Coronary artery (tissue), 2 donors: ENCODE results near the gene DSCAM.

Experiments
- DNase-seq: peaks from one replicate; pipeline ENCODE4 v3.0.0-alpha.2; 2017; ENCODE audit warnings: low spot score
- H3K27ac ChIP-seq, 2 donors: fragments of 200-600 bp; sonication (generic); one replicate each; pipeline ENCODE4 v1.5.1; 2016 to 2019
- H3K4me3 ChIP-seq: fragments of 200-600 bp; sonication (generic); 2 replicates; pipeline ENCODE4 v1.5.1; 2016; ENCODE audit warnings: mild to moderate bottlenecking, moderate library complexity
- CTCF ChIP-seq: fragments of 200-600 bp; sonication (generic); IDR thresholded peaks from one replicate; pipeline ENCODE4 v1.5.1; 2019; ENCODE audit warnings: antibody characterized with exemption

Gene DSCAM

GRCh38 chr21:40577285-40578043, 269.5 kb downstream of the DSCAM start:
- no peak for TF ChIP-seq CTCF
- Histone ChIP-seq H3K4me3 (no peak overlapping the region), H3K27ac (no peak overlapping the region)
- no peak for DNase-seq

GRCh38 chr21:40575976-40576375, 271.0 kb downstream of the DSCAM start:
- TF ChIP-seq CTCF = no peak
- Histone ChIP-seq H3K4me3 (no peak overlapping the region), H3K27ac (no peak overlapping the region)
- no peak for DNase-seq

GRCh38 chr21:40569357-40569756, 277.6 kb downstream of the DSCAM start:
- no peak for DNase-seq
- TF ChIP-seq CTCF = no peak
- Histone ChIP-seq H3K4me3 (no peak overlapping the region), H3K27ac (no peak overlapping the region)

- Histone ChIP-seq H3K4me3 (no peak overlapping the region), H3K27ac (no peak overlapping the region)
- DNase-seq = no peak
- TF ChIP-seq CTCF = no peak
Measured at GRCh38 chr21:40568807-40569206, 278.2 kb downstream of the DSCAM start.

GRCh38 chr21:40567501-40567900, 279.5 kb downstream of the DSCAM start:
- H3K27ac ChIP-seq = no peak overlapping the region
- H3K4me3 ChIP-seq = no peak overlapping the region
- no peak for DNase-seq
- TF ChIP-seq CTCF = no peak

- H3K27ac ChIP-seq = no peak overlapping the region
- no peak overlapping the region for H3K4me3 ChIP-seq
- no peak for TF ChIP-seq CTCF
- DNase-seq = no peak
Measured at GRCh38 chr21:40566486-40566885, 280.5 kb downstream of the DSCAM start.

GRCh38 chr21:40564318-40564717, 282.6 kb downstream of the DSCAM start:
- Histone ChIP-seq H3K27ac (no peak overlapping the region), H3K4me3 (no peak overlapping the region)
- DNase-seq = no peak
- no peak for TF ChIP-seq CTCF
